ENCODE results near the gene STAU1.

Gene STAU1

GRCh38 chr20:49179368-49180277 lies 8.5 kb downstream of the STAU1 start:
- no peak for TF ChIP-seq CEBPB (IDR thresholded peaks at IDR 0.05)
- TF ChIP-seq CREB1 (IDR thresholded peaks at IDR 0.05; ENCODE audit: low read depth) = no peak
- no peak for TF ChIP-seq EP300 (IDR thresholded peaks at IDR 0.05; ENCODE audit: borderline replicate concordance)
- TF ChIP-seq FOXM1 (IDR thresholded peaks at IDR 0.05; ENCODE audit: borderline replicate concordance, low read depth) = no peak
- no peak for TF ChIP-seq YY1 (IDR thresholded peaks at IDR 0.05; ENCODE audit: low read depth)

GRCh38 chr20:49174183-49174582 lies 14.0 kb downstream of the STAU1 start:
- TF ChIP-seq NFIC (IDR thresholded peaks at IDR 0.05) = no peak
- TF ChIP-seq TEAD4 (IDR thresholded peaks at IDR 0.05) = no peak
- TF ChIP-seq RAD21 (IDR thresholded peaks at IDR 0.05; ENCODE audit: low read depth) = no peak
- no peak for TF ChIP-seq FOXM1 (IDR thresholded peaks at IDR 0.05; ENCODE audit: borderline replicate concordance, low read depth)
- no peak for TF ChIP-seq CREB1 (IDR thresholded peaks at IDR 0.05; ENCODE audit: low read depth)
- TF ChIP-seq TCF12 (IDR thresholded peaks at IDR 0.05; ENCODE audit: low read depth) = no peak
- no peak for TF ChIP-seq ZBTB7A (IDR thresholded peaks at IDR 0.05; ENCODE audit: low read depth)
- TF ChIP-seq TAF1 (IDR thresholded peaks at IDR 0.05; ENCODE audit: low read depth) = no peak
- TF ChIP-seq, protein P1, sequence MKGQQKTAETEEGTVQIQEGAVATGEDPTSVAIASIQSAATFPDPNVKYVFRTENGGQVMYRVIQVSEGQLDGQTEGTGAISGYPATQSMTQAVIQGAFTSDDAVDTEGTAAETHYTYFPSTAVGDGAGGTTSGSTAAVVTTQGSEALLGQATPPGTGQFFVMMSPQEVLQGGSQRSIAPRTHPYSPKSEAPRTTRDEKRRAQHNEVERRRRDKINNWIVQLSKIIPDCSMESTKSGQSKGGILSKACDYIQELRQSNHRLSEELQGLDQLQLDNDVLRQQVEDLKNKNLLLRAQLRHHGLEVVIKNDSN (IDR thresholded peaks at IDR 0.05) = no peak

GRCh38 chr20:49172413-49172812 lies 15.7 kb downstream of the STAU1 start:
- TF ChIP-seq EP300 (IDR thresholded peaks at IDR 0.05; ENCODE audit: borderline replicate concordance) (no peak), TEAD4 (IDR thresholded peaks at IDR 0.05) (no peak), CEBPB (IDR thresholded peaks at IDR 0.05) (no peak), TCF12 (IDR thresholded peaks at IDR 0.05; ENCODE audit: low read depth) (no peak), FOXM1 (IDR thresholded peaks at IDR 0.05; ENCODE audit: borderline replicate concordance, low read depth) (no peak), TAF1 (IDR thresholded peaks at IDR 0.05; ENCODE audit: low read depth) (no peak), CREB1 (IDR thresholded peaks at IDR 0.05; ENCODE audit: low read depth) (no peak), YY1 (IDR thresholded peaks at IDR 0.05; ENCODE audit: low read depth) (no peak), EGR1 (IDR thresholded peaks at IDR 0.05) (no peak), RAD21 (IDR thresholded peaks at IDR 0.05; ENCODE audit: low read depth) (no peak), NFIC (IDR thresholded peaks at IDR 0.05) (no peak), MAX (IDR thresholded peaks at IDR 0.05) (no peak), ZBTB7A (IDR thresholded peaks at IDR 0.05; ENCODE audit: low read depth) (no peak)
- TF ChIP-seq, protein P1 (IDR thresholded peaks at IDR 0.05) = no peak
- TF ChIP-seq, protein P2, sequence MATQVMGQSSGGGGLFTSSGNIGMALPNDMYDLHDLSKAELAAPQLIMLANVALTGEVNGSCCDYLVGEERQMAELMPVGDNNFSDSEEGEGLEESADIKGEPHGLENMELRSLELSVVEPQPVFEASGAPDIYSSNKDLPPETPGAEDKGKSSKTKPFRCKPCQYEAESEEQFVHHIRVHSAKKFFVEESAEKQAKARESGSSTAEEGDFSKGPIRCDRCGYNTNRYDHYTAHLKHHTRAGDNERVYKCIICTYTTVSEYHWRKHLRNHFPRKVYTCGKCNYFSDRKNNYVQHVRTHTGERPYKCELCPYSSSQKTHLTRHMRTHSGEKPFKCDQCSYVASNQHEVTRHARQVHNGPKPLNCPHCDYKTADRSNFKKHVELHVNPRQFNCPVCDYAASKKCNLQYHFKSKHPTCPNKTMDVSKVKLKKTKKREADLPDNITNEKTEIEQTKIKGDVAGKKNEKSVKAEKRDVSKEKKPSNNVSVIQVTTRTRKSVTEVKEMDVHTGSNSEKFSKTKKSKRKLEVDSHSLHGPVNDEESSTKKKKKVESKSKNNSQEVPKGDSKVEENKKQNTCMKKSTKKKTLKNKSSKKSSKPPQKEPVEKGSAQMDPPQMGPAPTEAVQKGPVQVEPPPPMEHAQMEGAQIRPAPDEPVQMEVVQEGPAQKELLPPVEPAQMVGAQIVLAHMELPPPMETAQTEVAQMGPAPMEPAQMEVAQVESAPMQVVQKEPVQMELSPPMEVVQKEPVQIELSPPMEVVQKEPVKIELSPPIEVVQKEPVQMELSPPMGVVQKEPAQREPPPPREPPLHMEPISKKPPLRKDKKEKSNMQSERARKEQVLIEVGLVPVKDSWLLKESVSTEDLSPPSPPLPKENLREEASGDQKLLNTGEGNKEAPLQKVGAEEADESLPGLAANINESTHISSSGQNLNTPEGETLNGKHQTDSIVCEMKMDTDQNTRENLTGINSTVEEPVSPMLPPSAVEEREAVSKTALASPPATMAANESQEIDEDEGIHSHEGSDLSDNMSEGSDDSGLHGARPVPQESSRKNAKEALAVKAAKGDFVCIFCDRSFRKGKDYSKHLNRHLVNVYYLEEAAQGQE (IDR thresholded peaks at IDR 0.05; ENCODE audit: low read depth) = no peak

GRCh38 chr20:49171909-49172308 lies 16.2 kb downstream of the STAU1 start:
- TF ChIP-seq MAX (IDR thresholded peaks at IDR 0.05) = no peak
- no peak for TF ChIP-seq EGR1 (IDR thresholded peaks at IDR 0.05)

DNA sequence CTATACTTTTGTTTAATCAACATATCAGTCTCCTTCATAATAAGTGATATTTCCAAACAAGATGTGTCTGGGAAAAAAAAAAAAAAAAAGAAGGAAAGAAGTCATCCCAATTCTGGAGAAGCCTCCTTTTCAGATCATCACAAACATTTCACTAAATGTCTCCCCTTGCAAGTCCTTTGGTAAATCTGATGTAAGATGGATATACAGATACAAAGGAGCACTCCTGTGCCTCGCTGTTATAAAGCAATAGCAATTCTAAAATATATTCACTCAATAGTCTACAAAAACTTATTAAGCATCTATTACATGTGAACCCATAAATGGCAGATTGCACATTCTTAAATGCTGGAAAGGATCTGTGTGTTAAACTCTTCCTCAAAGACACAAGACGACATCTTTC lies 17.4 kb downstream of the STAU1 start:
- no peak for TF ChIP-seq ZBTB7A (IDR thresholded peaks at IDR 0.05; ENCODE audit: low read depth)
- TF ChIP-seq NFIC (IDR thresholded peaks at IDR 0.05) = no peak
- no peak for TF ChIP-seq CEBPB (IDR thresholded peaks at IDR 0.05)

GRCh38 chr20:49169547-49169946 lies 18.6 kb downstream of the STAU1 start:
- TF ChIP-seq RAD21 (IDR thresholded peaks at IDR 0.05; ENCODE audit: low read depth) = no peak

DNA sequence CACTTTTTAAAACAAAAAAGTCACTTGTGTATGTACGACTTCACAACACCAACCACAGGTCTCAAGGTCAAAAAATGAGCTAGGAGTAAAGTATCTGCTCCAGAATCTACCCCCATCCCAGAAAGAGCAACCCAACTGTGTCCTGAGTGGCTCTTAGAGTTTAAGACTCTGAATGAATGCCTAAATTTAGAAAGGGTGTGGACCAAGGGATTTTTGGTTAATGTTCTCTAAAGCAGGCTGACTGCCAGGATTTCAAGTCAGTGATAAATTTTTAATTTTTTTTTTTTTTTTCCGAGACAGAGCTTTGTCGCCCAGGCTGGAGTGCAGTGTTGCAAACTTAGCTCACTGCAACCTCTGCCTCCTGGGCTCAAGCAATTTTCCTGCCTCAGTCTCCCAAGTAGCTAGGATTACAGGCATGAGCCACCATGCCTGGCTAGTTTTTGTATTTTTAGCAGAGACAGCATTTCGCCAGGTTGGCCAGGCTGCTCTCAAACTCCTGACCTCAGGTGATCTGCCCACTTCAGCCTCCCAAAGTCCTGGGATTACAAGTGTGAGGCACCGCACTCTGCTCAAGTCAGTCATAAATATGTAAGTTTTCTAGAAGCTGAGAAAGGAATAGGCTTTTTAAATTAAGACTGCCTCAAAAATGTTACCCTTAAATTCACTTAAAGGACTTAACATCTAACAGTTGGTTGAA lies 20.2 kb downstream of the STAU1 start:
- TF ChIP-seq EGR1 (IDR thresholded peaks at IDR 0.05) = no peak
- TF ChIP-seq, protein P1 (IDR thresholded peaks at IDR 0.05) = no peak
- TF ChIP-seq NFIC (IDR thresholded peaks at IDR 0.05) = no peak
- TF ChIP-seq TCF12 (IDR thresholded peaks at IDR 0.05; ENCODE audit: low read depth) = no peak
